Raji (cell line): ENCODE results near the gene APOH.

Source experiments
- POLR2A ChIP-seq: IDR thresholded peaks from 2 replicates; pipeline ENCODE4 v1.6.1; 2011; ENCODE audit warnings: low read depth, low read length, control low read depth; ENCODE audit not compliant: insufficient read depth

APOH gene

GRCh38 chr17:66248285-66248684 is 19.1 kb upstream of the APOH start:
- no peak for TF ChIP-seq POLR2A

- no peak for TF ChIP-seq POLR2A
These were observed 12.6 kb upstream of the APOH start for GRCh38 chr17:66241839-66242238.

- TF ChIP-seq POLR2A: no peak
These were observed 11.4 kb upstream of the APOH start for GRCh38 chr17:66240630-66241029.

- no peak for TF ChIP-seq POLR2A
These were observed 10.8 kb upstream of the APOH start for GRCh38 chr17:66240013-66240412.

GRCh38 chr17:66235377-66235994 is 6.3 kb upstream of the APOH start:
- TF ChIP-seq POLR2A: no peak

- no peak for TF ChIP-seq POLR2A
These were observed 5.4 kb upstream of the APOH start for GRCh38 chr17:66234611-66235010.

- no peak for TF ChIP-seq POLR2A
These were observed 4.0 kb upstream of the APOH start for GRCh38 chr17:66233023-66233753.

- TF ChIP-seq POLR2A: no peak
These were observed 1.8 kb upstream of the APOH start for GRCh38 chr17:66230922-66231591.

GRCh38 chr17:66229783-66230538 is 746 bp upstream of the APOH start:
- TF ChIP-seq POLR2A: no peak

- no peak for TF ChIP-seq POLR2A
These were observed 1.8 kb downstream of the APOH start for GRCh38 chr17:66227212-66228045.

- no peak for TF ChIP-seq POLR2A
These were observed 6.3 kb downstream of the APOH start for GRCh38 chr17:66222798-66223350.

GRCh38 chr17:66221755-66222530 is 7.3 kb downstream of the APOH start:
- no peak for TF ChIP-seq POLR2A

GRCh38 chr17:66221343-66221742 is 7.9 kb downstream of the APOH start:
- no peak for TF ChIP-seq POLR2A
